Activated CD8-positive, alpha-beta T cell treated with anti-CD3 and anti-CD28 coated beads for 36 hours (primary cell): ENCODE data around the gene NTN5. TPM values are rescaled to one million over a fixed set of nuclear protein-coding genes. Genes with fewer than 3 reads are reported as not detected.
A peak's percentile ranks its signal among the peaks of the same experiment; 100 is the strongest.
"Not testable (repeated sequence)": the region's sequence is repeated elsewhere in the genome, so short reads cannot be mapped to it uniquely, and the experiment has no call there.

ENCODE experiments used
- ATAC-seq: fragments of 200-7000 bp; cut with Tn5 transposase; one replicate; pipeline ENCODE4 v1.10.0; 2021; ENCODE audit warnings: mild to moderate bottlenecking, moderate library complexity
- CTCF ChIA-PET: fragments of 350-600 bp; sonication (Branson Sonifier 250); formaldehyde crosslinking; loops from one replicate; lab custom pipeline; 2021; ENCODE audit warnings: antibody characterized with exemption; lab: Charles Lee
- POLR2A ChIA-PET: fragments of 350-600 bp; sonication (Branson Sonifier 250); formaldehyde crosslinking; loops from one replicate; lab custom pipeline; 2021; ENCODE audit warnings: antibody characterized with exemption; lab: Charles Lee
- DNase-seq: peaks from one replicate; pipeline ENCODE4 v3.0.0-alpha.2; 2020
- H3K27ac Mint-ChIP-seq: one replicate; pipeline ENCODE4 v1.8.0; 2021; ENCODE audit warnings: mild to moderate bottlenecking, mixed read lengths
- H3K27me3 Mint-ChIP-seq: one replicate; pipeline ENCODE4 v1.8.0; 2021; ENCODE audit warnings: mixed read lengths
- H3K36me3 Mint-ChIP-seq: one replicate; pipeline ENCODE4 v1.8.0; 2021; ENCODE audit warnings: low read depth, mixed read lengths
- H3K4me1 Mint-ChIP-seq: one replicate; pipeline ENCODE4 v1.8.0; 2021; ENCODE audit warnings: low read depth, mixed read lengths
- H3K4me3 Mint-ChIP-seq: one replicate; pipeline ENCODE4 v1.8.0; 2021; ENCODE audit warnings: mild to moderate bottlenecking, moderate library complexity, mixed read lengths
- H3K9me3 Mint-ChIP-seq: one replicate; pipeline ENCODE4 v1.8.0; 2021; ENCODE audit warnings: mixed read lengths
- CTCF ChIP-seq: fragments of 200-600 bp; IDR thresholded peaks from one replicate; pipeline ENCODE4 v1.8.0; 2022; ENCODE audit warnings: antibody characterized with exemption, mild to moderate bottlenecking
- intact Hi-C: fragments of 100-400 bp; cut with micrococcal nuclease; formaldehyde crosslinking; loops from one replicate; pipeline ENCODE4 v1.10.0; 2022
- total RNA-seq, 2 experiments: library from RNA; stranded (reverse); gene quantifications; one replicate each; pipeline ENCODE4 v1.2.3, GENCODE V29; 2021

Gene NTN5
- total RNA-seq, 2 experiments from 2014 or later, result 0.16 to 0.83 TPM

DNA sequence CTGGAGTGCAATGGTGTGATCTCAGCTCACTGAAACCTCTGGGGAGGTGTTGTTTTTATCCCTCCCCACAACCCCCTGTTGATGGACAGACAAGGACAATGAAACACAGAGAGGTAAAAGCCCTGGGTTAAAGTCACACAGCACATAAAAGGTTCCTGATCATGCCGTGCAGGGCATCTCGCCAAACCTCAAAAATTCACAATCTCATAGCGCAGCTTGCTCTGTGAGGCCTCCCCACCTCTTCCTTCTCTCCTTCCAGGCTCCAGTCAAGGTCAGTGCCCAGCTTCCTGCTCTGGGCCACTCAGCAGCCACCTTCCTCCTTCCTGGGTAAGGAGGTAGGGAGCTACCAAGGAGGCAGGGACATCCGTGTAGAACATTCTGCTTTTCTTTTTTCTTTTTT, 25.2 kb upstream of the NTN5 start:
- Mint-ChIP-seq H3K4me1 (peaks cover 11% of the 10 kb centered on the region), H3K27me3 (peaks cover 14% of the 10 kb centered on the region), H3K27ac (no peak overlapping the region), H3K36me3 (peaks cover 9% of the 10 kb centered on the region), H3K9me3 (no peaks in the 10 kb centered on the region), H3K4me3 (no peak overlapping the region)
- intact Hi-C loops, result no loop called here
- ATAC-seq, result no peak
- ChIA-PET POLR2A (interaction anchor here (0.6 kb wide), 1 partner anchor 18 kb away, joined by 3 read pairs; no protein-coding TSS in a partner anchor), CTCF (interaction anchor here (2.2 kb wide), 1 partner anchor 15 kb away, joined by 5 read pairs; no protein-coding TSS in a partner anchor)
- no peak for TF ChIP-seq CTCF
- no peak for DNase-seq

DNA sequence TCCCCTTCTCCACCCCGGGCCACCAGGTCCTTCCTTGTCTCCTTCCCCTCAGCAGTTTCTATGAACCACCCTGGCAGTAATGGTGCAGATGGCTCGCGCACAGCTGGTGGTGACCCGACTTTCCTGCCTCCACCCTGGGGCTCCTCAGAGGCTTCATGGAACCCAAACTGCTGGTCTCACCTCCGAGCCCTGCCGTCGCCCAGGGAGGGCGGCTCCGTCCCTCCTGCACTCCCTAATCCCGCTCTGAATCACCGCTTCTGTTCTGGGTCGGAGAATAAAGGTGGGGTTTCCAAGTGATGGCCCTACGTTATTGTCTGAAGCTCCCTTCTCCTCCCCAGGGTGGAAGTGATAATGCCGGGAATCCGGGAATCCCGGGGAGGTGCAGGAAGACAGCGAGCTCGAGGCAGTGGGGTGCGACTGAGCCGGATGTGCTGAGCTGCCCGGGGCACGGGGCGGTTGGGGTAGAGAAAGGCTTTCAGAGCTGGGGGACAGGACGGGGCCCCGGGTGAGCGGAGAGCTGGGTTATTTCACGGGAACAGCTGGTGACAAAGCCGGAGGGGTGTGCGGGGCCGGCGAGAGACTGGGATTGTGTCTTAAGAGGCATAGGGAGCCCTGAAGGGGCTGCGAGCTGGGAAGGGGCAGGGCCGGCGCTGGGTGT, 23.7 kb upstream of the NTN5 start:
- TF ChIP-seq CTCF, result no peak
- H3K36me3 Mint-ChIP-seq, result peaks cover 4% of the 10 kb centered on the region
- POLR2A ChIA-PET, result interaction anchor here (0.7 kb wide), 1 partner anchor 17 kb away, joined by 4 read pairs; no protein-coding TSS in a partner anchor
- DNase-seq (peak; percentile 12), ATAC-seq (peak; percentile 47)
- peaks cover 14% of the 10 kb centered on the region for H3K27me3 Mint-ChIP-seq
- peaks cover 11% of the 10 kb centered on the region for H3K4me1 Mint-ChIP-seq
- CTCF ChIA-PET, result interaction anchor here (1.6 to 2.2 kb wide), 3 partner anchors 17 to 146 kb away, joined by 5 to 6 read pairs (median 5); no protein-coding TSS in a partner anchor
- no peak overlapping the region for H3K27ac Mint-ChIP-seq
- peak overlapping the region; percentile 22 for H3K4me3 Mint-ChIP-seq
- H3K9me3 Mint-ChIP-seq, result no peaks in the 10 kb centered on the region
- intact Hi-C loops, result no loop called here

DNA sequence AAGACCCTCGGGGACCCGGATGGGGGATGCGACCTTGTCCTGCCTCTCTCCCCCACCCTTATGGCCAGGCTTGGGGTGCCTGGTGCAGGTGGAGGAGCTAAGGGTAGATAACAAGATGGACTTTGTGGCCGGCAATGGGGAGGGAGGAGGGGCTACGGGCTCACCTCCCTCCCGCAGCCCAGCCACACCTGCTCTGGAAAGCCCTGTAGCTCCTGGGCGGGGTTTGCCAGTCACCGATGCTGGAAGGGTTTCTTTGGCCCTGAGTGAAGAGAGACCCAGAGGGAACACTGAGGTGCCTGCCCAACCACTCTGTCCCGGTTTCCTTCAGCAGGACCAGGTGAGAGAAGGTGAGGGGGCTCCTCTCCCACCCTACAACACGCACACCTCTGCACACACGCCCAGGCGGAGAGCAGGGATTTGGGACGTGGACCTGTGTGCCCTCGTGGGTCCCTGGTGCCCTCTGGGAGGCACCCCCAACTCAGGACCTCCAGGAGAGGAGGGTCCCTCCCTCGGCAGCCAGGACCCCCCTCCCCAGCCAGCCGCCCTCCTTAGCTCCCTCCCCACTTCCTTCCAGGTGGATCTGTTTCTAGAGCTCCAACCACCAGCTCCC, 23.0 kb upstream of the NTN5 start, which contains the start of gene FUT2:
TSS of gene FUT2 (plus strand) at position 229 of the 610 bp plus-strand sequence. CDS start 6,986 bp downstream, outside the sequence.
- Mint-ChIP-seq H3K4me1 (peaks cover 11% of the 10 kb centered on the region), H3K9me3 (no peaks in the 10 kb centered on the region), H3K27me3 (peaks cover 14% of the 10 kb centered on the region), H3K27ac (no peak within 1 kb of the TSS), H3K36me3 (peaks cover 3% of the 10 kb centered on the region), H3K4me3 (peak within 1 kb of the TSS; percentile 22)
- no peak for TF ChIP-seq CTCF
- ChIA-PET CTCF (interaction anchor here (1.6 kb wide), 2 partner anchors 92 to 147 kb away, joined by 5 to 6 read pairs; no protein-coding TSS in a partner anchor), POLR2A (interaction anchor here (1.0 kb wide), 1 partner anchor 22 kb away, joined by 3 read pairs; no protein-coding TSS in a partner anchor)
- no peak for ATAC-seq
- DNase-seq, result no peak
- intact Hi-C loops, result no loop called here

- POLR2A ChIA-PET, ATAC-seq, H3K4me3 Mint-ChIP-seq, intact Hi-C loops, H3K36me3 Mint-ChIP-seq, H3K9me3 Mint-ChIP-seq, H3K27ac Mint-ChIP-seq, DNase-seq: not testable (repeated sequence)
- CTCF ChIA-PET, result interaction anchor here (1.1 to 1.2 kb wide), 2 partner anchors 18 to 102 kb away, joined by 3 to 6 read pairs; no protein-coding TSS in a partner anchor
- Mint-ChIP-seq H3K27me3 (peaks cover 14% of the 10 kb centered on the region), H3K4me1 (peaks cover 11% of the 10 kb centered on the region)
These were observed 20.8 kb upstream of the NTN5 start for GRCh38 chr19:48693629-48694028.

DNA sequence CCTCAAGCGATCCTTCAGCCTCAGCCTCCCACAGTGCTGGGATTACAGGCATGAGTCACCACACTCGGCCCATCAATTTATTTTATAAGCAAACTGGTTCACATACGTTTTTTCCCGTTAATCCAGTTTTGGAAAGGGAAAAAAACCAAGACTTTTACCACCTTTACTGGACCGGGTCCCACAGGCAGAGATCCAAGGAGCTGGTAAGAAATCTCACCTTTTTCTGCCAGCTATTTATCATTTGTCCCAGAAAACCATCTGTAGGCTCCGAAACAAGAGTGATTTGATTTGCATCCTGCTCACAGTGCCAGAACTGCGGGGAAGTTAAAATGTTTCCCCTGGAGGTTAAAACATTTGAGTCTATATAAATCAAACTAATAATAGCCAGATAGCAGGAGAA, 16.6 kb upstream of the NTN5 start:
- no peaks in the 10 kb centered on the region for H3K27me3 Mint-ChIP-seq
- intact Hi-C loops, result no loop called here
- ATAC-seq (no peak), DNase-seq (no peak)
- no peaks in the 10 kb centered on the region for H3K4me1 Mint-ChIP-seq
- POLR2A ChIA-PET, result no interaction called here
- CTCF ChIA-PET, result no interaction called here
- TF ChIP-seq CTCF, result no peak
- H3K36me3 Mint-ChIP-seq, result no peaks in the 10 kb centered on the region
- H3K4me3 Mint-ChIP-seq, result no peak overlapping the region
- no peak overlapping the region for H3K27ac Mint-ChIP-seq
- H3K9me3 Mint-ChIP-seq, result no peaks in the 10 kb centered on the region
